ENCODE results near the gene SCUBE3.

The SCUBE3 gene

GRCh38 chr6:35208419-35208818 lies 5.3 kb upstream of the SCUBE3 start:
- H3K4me3 ChIP-seq = no peak overlapping the region

GRCh38 chr6:35209081-35209480 lies 4.7 kb upstream of the SCUBE3 start:
- TF ChIP-seq CTCF (IDR thresholded peaks at IDR 0.05) = no peak
- no peak for DNase-seq (ENCODE audit: low spot score)
- H3K4me3 ChIP-seq = no peak overlapping the region
- no peak overlapping the region for H3K27ac ChIP-seq

More at GRCh38 chr6:35208419-35208818, 5.3 kb upstream of the SCUBE3 start:
- no peak overlapping the region for H3K27ac ChIP-seq
- DNase-seq (ENCODE audit: low spot score) = no peak
- TF ChIP-seq CTCF (IDR thresholded peaks at IDR 0.05) = no peak

- Histone ChIP-seq H3K27ac (no peak overlapping the region), H3K4me3 (no peak overlapping the region)
- TF ChIP-seq CTCF (IDR thresholded peaks at IDR 0.05) = no peak
- DNase-seq (ENCODE audit: low spot score) = no peak
Observed at GRCh38 chr6:35209622-35210247, 4.0 kb upstream of the SCUBE3 start.

- Histone ChIP-seq H3K4me3 (peak overlapping the region; percentile 75), H3K27ac (no peak overlapping the region)
- no peak for TF ChIP-seq CTCF (IDR thresholded peaks at IDR 0.05)
- no peak for DNase-seq (ENCODE audit: low spot score)
Observed at GRCh38 chr6:35213298-35213791, 411 bp upstream of the SCUBE3 start.

GRCh38 chr6:35214869-35215664 lies 1.3 kb downstream of the SCUBE3 start:
- no peak overlapping the region for H3K27ac ChIP-seq
- no peak for DNase-seq (ENCODE audit: low spot score)
- H3K4me3 ChIP-seq = peak overlapping the region; percentile 75
- TF ChIP-seq CTCF (IDR thresholded peaks at IDR 0.05) = no peak

- TF ChIP-seq CTCF (IDR thresholded peaks at IDR 0.05) = no peak
Observed at GRCh38 chr6:35215665-35216411, 2.1 kb downstream of the SCUBE3 start.

More at GRCh38 chr6:35215665-35216411, 2.1 kb downstream of the SCUBE3 start:
- H3K4me3 ChIP-seq = no peak overlapping the region
- no peak overlapping the region for H3K27ac ChIP-seq
- no peak for DNase-seq (ENCODE audit: low spot score)

Data from coronary artery (tissue), 2 donors.